NCI-H1105 (cell line): ENCODE results near the gene FAT2.
"Not testable (repeated sequence)": the region's sequence is repeated elsewhere in the genome, so short reads cannot be mapped to it uniquely, and the experiment has no call there.

Experiments used
- DNase-seq: peaks from one replicate; lab custom pipeline; 2025; lab: John Stamatoyannopoulos, UW

Gene FAT2

DNA sequence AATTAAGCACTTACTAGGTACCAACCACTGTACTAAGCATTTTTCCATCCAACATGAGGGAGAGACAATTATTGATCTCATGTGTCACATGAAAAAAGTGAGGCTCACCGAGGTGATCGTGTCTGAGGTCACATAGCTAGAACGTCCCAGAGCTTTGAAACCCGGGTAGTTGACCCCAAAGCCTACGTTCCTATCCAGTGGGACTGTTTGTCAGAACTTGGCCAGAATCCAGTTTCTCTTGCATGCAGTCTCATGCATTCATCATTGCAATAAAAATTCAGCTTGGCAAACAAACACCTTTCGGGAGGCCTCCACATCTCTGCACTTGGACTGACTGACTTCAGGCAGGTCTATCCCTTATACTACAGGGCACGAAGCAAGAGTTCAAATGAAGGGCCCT, 23.4 kb upstream of the FAT2 start:
- no peak for DNase-seq

DNA sequence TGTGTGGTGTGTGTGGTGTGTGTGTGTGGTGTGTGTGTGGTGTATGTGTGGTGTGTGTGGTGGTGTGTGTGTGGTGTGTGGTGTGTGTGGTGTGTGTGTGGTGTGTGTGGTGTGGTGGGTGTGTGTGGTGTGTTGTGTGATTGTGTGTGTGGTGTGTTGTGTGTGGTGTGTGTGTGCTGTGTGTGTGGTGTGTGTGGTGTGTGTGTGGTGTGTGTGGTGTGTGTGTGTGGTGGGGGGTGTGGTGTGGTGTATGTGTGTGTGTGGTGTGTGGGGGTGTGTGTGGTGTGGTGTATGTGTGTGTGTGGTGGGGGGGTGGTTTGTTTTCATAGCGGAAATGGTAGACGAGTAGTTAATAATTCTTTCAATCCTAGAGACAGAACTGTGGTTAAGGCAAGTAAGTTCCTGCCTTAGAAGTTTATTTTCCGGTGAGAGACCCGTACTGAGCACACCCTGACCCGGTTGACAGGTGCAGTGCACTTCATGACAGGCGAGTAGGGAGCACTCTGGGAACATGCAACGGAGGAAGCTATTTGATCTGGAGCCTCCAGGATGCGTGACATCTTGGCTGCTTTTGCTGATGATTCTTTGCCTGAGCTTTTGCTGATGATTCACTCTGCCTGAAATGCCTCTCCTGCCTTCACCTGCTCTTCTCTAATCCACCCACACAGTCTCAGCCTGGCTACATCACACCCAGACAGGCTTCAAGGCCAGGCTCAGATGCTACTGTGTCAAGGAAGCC, 21.7 kb upstream of the FAT2 start:
- DNase-seq, result no peak

DNA sequence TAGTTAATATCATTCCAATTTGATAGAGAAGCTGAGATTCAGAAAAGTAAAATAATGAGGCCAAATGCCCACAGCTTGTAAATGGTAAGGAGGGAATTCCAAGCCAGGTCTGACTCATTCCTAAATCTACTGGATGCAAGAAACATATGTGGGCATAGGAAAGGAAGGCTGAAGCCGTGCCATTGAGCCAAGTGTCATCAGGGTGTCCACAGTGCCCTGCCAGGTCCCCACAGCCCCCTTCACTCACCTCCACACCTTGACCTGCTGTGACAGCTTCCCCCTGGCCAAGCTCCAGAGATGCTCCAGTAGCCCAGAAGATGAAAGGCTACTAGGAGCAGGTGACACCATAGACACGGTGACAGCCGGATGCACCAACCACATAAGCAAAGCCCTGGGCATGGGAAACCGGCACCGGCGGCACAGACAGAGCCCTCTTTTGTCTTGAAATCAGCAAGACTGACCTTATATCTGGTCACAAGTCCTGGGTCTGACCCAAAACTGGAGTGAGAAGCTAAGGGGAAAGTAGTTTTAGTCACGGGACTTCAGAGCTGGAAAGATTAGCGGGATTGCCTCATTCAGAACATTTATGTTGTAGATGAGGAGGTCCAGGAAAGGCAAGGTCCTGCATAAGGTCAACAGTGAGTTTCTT, 20.1 kb upstream of the FAT2 start:
- DNase-seq, result no peak

DNA sequence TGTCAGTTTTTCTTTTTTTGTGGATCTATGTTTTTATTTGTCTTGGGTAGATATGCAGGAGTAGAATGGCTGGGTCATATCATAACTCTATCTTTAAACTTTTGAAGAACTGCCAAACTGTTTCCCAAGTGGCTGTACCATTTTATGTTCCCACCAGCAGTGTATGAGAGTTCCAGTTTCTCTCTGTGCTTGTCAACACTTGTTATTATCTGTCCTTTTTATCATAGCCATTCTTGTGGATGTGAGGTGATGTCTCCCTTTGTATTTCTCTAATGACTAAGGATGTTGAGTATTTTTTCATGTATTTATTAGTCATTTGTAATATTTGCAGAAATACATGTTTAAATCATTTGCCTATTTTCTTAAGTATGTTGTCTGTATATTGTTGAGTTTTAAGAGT, 17.4 kb upstream of the FAT2 start:
- no peak for DNase-seq

GRCh38 chr5:151607304-151607703, 16.2 kb upstream of the FAT2 start:
- no peak for DNase-seq

DNA sequence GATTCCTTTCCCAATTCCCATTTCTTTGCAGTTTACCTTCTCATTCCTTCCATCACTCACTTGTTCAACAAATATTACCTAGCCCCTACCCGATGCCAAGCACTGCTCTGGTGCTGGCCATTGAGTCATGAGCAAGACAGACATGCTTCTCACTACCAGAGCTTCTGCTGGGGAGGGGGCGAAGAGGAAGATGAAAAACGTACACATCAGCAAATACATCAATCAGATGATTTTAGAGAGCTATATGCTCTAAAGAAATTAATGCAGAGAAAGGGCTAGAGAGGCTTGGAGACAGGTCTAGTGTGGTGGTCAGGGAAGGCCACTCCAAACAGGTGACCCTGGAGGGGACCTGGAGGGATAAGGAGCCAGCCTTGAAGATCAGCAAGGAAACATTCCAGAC, 14.4 kb upstream of the FAT2 start:
- no peak for DNase-seq

GRCh38 chr5:151602806-151603205, 11.7 kb upstream of the FAT2 start:
- no peak for DNase-seq

- DNase-seq, result no peak
Measured at GRCh38 chr5:151601391-151601790, 10.3 kb upstream of the FAT2 start.

DNA sequence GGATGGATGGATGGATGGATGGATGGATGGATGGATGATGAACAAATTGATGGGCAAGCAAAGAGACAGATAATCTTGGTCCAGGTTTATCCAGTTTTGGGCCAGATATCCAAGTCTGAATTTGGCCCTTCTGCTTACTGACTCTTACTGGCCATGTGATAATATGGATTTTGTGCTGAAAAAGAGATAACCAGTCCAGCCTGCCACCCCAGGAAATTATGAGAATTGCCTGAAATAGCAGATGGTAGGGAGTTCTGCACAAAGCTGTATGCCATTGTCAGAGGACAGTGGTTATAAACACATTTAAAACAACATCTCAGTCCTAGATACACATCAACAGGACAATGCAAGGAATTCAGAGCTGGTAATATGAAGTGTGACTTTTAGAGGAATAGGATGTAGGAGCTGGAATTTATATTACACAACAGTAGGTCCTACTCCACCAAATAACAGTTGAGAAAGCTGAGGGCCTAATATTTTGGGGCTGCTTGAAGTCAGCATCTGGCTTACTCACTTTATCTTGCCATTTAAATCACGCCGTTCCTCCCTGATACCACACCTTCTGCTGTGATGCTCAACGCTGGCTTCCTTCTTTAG, 9.0 kb upstream of the FAT2 start:
- DNase-seq, result no peak

DNA sequence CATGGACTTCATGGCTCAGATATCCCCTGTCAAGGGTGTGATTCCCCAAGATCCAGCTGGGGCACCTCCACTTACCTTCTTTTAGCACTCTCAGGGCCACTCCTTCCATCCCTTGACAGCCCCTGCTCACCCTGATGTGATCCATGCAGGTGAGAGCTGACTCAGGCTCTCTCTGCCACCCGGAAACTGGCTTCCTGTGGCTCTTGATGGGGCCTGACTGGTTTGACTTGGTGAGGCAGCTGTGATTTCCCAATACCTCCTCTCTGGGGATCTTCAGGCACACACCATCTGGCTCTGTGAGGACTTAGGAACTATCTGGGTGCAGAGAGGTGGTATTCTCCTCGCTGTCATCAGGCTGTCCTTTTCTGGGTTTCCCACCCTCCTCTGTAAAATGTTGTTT, 7.9 kb upstream of the FAT2 start:
- no peak for DNase-seq

DNA sequence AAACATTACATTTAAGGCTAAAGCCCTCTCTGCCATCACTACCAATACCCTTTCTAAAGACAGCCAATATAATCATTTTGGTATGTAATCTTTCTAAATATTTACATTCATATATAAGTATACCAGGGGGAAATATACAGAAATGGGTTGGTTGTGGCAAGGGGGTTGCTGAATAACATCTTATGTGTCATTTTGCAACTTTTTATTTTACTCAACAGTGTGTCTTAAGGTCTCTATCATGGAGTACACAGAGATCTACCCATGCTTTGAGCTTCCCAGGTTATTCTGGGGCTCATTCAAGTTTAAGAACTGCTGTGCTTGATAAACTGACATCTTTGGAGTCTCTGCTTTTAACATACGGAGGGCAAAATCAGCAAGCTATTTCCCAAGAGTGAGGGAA, 7.4 kb upstream of the FAT2 start:
- no peak for DNase-seq

- no peak for DNase-seq
Measured at GRCh38 chr5:151597749-151598148, 6.6 kb upstream of the FAT2 start.

DNA sequence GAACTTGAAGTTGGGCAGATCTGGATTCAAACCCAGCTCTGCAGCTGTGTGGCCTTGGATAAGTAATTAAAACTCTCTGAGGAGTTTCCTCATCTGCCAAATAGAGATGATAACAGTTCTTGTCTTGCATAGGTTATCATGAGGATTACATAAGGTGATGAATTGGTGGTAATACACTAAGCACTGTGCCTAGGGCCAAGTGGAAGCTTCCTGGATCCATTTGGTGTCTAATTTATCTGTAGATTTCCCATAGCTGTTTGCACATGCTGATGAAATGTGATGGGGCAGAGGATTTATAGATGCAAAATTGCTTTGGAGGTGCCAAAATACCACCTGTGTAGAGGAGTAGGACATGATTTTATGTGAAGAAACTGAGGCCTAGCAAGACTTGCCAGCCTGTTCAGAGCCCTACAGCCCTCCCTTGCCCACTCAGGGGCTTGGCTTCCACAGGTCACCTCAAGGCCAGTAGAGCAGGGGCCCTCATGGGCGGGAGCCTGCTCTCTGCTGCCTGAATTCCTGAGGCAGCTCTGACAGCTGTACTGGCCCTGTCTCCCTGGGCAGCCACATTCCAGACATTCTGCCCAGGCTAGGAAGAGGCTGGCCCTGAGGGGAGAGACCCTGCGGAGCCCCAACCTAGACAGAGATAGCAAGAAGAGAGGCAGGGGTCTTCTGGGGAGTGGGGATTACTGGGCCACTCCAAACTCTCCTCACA, 5.9 kb upstream of the FAT2 start:
- DNase-seq, result no peak

- DNase-seq, result no peak
Measured at GRCh38 chr5:151595411-151595826, 4.3 kb upstream of the FAT2 start.

DNA sequence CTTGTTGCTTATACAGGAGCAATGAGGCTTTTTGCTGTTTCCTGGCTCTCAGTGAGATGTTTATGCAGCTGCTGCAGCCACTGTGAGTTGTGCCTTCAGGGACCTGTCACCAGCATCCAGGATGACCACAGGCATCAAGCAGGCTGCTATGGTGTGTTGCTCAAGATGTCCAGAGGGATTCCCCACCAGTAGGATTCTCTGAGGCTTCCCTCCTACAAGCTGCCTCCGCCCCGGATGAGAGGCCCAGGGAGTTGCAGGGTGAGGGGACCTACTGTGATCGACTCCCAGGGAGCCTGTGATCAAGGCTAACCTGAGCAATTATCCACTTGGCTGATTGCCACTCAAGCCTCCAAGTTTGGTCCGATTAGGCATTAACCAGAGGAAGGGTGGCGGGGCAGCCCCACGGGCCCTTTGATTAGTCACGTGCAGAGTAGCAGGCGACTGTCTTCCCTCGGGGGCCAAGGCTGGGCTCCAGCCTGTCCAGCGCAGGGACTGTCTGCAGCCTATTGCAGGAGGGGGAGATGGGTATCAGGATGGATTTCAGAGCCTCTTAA, 1.8 kb upstream of the FAT2 start:
- DNase-seq, result no peak

DNA sequence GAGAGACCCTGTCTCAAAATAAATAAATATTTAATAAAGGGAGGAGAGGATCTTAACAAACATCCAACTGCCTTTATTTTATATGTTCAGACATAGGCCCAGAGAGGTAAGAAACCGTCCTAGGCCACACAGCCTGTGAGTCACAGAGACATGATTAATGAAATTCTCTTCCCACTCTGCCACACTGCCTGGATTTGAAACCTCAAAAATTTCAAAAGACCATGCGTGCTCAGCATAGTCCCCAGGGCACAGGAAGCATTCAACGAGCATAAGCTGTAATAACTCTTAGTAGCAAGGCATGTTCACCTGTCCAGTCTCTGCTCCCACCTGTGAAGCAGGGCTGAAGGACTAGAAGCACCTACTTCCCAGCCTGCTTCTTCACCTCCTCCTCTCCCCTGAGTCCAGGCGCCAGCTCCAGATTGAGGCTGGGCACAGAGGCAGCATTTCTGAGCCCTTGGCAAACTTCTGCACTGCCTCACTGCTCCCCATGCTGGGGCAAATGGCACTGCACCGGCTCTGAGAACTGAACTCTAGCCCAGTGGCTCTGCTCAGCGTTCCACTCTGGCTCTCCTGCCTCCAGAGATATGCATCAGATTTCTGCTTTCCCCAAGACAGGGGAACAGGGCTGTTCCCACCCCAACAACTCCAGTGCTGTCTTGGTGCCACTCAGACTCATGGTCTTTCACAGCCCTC, 1.1 kb downstream of the FAT2 start:
- DNase-seq, result no peak

GRCh38 chr5:151587796-151588555, 3.2 kb downstream of the FAT2 start:
- DNase-seq, result no peak

DNA sequence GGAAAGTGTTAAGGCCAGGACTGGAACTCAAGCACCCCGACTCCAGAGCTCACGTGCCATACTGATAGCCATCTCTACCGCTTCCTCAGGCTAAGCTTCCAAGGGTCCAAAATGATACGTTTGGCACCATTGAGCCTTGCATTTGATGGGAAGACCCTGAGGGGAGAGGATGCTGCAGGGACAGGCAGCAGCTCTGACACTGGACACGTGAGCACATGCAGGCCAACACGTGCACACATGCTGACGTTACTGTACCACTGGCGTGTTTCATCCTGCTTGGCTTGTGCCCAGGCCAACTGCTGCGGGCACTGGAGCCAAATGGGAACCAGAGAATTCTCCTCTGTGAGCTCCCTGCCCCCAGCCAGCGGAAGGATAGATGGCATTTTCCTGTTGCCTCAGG, 5.2 kb downstream of the FAT2 start:
- DNase-seq, result no peak

- DNase-seq, result not testable (repeated sequence)
Measured at GRCh38 chr5:151585344-151585743, 5.8 kb downstream of the FAT2 start.

DNA sequence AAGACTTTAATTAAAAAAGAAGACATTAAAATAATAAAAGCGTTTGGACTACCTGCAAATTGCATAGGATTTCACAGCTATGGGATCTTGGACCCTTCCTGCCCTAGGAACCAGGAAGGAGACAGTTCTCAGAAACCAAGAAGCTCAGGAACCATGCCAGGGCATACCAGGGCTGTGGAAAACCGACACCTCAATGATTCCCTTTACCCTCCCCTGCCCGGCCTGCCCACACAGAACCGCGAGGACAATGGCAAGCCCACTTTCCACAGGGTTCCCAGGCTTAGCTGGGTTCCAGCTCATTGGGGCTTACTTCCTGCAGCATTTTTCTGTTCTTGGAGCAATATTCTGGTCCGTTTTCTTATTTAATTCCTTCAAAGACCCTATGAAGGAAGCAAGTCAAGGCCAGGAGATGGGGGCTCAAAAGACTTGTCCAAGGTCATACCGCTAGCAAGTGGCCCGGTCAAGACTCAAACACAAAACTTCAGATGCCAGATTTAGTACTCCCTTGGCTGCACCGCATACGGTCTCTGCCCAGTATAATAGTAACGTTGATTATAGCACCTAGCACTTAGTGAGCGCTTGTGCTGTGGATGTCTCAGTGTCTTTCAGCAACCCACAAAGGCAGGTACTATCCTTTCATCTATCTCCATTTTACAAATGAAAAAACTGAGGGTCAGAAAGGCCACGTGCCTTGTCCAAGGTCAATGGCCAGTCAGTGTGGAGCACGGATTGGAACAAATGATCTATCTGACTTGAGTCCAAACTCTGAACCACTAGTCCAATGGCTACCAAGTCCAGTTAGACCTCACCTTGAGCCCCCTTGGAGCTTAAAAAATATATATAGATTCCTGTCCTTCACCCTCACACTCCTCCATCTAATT, 6.8 kb downstream of the FAT2 start:
- no peak for DNase-seq
